ENCODE data around the gene B3GNT9. TPM values are rescaled to one million over a fixed set of nuclear protein-coding genes. Genes with fewer than 3 reads are reported as not detected.

The B3GNT9 gene
- total RNA-seq, 1 experiment from 2014 or later: 3.8 TPM

DNA sequence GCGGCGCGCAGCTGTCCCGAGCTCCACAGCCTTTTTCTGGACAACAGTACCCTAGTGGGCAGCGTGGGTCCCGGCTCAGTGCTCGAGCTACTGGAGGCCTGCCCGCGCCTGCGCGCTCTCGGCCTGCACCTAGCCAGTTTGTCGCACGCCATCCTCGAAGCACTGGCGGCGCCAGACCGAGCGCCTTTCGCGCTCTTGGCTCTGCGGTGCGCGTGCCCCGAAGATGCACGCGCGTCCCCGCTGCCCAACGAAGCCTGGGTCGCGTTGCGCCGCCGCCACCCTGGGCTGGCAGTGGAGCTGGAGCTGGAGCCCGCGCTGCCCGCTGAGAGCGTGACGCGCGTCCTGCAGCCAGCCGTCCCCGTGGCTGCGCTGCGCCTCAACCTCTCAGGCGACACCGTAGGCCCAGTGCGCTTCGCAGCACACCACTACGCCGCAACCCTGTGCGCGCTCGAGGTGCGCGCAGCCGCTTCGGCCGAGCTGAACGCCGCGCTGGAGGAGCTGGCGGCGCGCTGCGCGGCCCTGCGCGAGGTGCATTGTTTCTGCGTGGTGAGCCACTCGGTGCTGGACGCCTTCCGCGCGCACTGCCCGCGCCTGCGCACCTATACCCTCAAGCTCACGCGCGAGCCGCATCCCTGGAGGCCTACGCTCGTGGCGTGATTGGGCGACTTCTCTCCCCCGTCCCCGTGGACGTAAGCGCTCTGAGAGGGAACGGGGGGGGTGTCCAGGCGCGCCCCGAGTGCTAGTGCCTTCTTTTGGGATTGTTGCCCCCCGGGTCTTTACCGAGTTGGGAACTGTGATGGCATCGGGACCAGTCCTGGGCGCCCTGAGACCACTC lies 12.6 kb upstream of the B3GNT9 start:
- Histone ChIP-seq H2AFZ (ENCODE audit: low read depth, low read length, poor library complexity, severe bottlenecking) (no peak overlapping the region), H3K9me2 (ENCODE audit: insufficient read depth) (no peaks in the 10 kb centered on the region), H4K20me1 (ENCODE audit: insufficient read depth) (no peaks in the 10 kb centered on the region), H3K9ac (ENCODE audit: low read length) (no peak overlapping the region), H3K27ac (ENCODE audit: low read depth, low read length) (no peak overlapping the region; the same call in 1 of the 2 replicates), H3K4me1 (ENCODE audit: control insufficient read depth in 1 of 2, insufficient read depth in 2 of 2, low read length in 2 of 2) (peaks cover 21 to 34% of the 10 kb centered on the region in 2 experiments), H3K4me3 (replicated peaks in 1 of 2; ENCODE audit: low read depth in 1 of 2, low read length in 2 of 2) (no peak overlapping the region), H3K36me3 (ENCODE audit: control insufficient read depth in 1 of 2, insufficient read depth in 2 of 2, low read length in 2 of 2) (no peaks in the 10 kb centered on the region), H3K79me2 (ENCODE audit: insufficient read depth, low read length) (no peaks in the 10 kb centered on the region; the same call in 1 of the 2 replicates), H3K27me3 (ENCODE audit: insufficient read depth, low read length) (no peaks in the 10 kb centered on the region), H3K4me2 (ENCODE audit: low read length) (peak overlapping the region; percentile 65; the same call in 1 of the 2 replicates), H3K9me3 (ENCODE audit: control insufficient read depth in 1 of 2, insufficient read depth in 1 of 2, low read depth in 1 of 2, low read length in 2 of 2) (no peaks in the 10 kb centered on the region)
- TF ChIP-seq, protein P1, sequence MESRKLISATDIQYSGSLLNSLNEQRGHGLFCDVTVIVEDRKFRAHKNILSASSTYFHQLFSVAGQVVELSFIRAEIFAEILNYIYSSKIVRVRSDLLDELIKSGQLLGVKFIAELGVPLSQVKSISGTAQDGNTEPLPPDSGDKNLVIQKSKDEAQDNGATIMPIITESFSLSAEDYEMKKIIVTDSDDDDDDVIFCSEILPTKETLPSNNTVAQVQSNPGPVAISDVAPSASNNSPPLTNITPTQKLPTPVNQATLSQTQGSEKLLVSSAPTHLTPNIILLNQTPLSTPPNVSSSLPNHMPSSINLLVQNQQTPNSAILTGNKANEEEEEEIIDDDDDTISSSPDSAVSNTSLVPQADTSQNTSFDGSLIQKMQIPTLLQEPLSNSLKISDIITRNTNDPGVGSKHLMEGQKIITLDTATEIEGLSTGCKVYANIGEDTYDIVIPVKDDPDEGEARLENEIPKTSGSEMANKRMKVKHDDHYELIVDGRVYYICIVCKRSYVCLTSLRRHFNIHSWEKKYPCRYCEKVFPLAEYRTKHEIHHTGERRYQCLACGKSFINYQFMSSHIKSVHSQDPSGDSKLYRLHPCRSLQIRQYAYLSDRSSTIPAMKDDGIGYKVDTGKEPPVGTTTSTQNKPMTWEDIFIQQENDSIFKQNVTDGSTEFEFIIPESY (IDR thresholded peaks at IDR 0.05; ENCODE audit: extremely low read depth, insufficient replicate concordance, low read length): no peak
- TF ChIP-seq SRF (IDR thresholded peaks at IDR 0.05; ENCODE audit: low read depth) (no peak), EZH2 (IDR thresholded peaks at IDR 0.05) (no peak), POLR2AphosphoS5 (IDR thresholded peaks at IDR 0.05; ENCODE audit: low read depth, low read length) (no peak), CBX3 (IDR thresholded peaks at IDR 0.05; ENCODE audit: low read depth) (no peak), YY1 (IDR thresholded peaks at IDR 0.05; ENCODE audit: extremely low read depth, insufficient replicate concordance, low read depth, low read length) (no peak), ZFX (IDR thresholded peaks at IDR 0.05) (no peak), EZH2phosphoT487 (IDR thresholded peaks at IDR 0.05; ENCODE audit: borderline replicate concordance) (no peak), FOSL1 (IDR thresholded peaks at IDR 0.05; ENCODE audit: low read depth) (no peak), ZNF274 (IDR thresholded peaks at IDR 0.05; ENCODE audit: low read depth, low read length) (no peak), JUND (IDR thresholded peaks at IDR 0.05) (no peak), RAD21 (IDR thresholded peaks at IDR 0.05; ENCODE audit: low read depth) (no peak), POLR2A (IDR thresholded peaks at IDR 0.05; ENCODE audit: borderline replicate concordance, extremely low read depth, insufficient read depth, insufficient read length) (no peak)
- no peak for ATAC-seq
- POLR2A ChIA-PET: no interaction called here
- DNase-seq (ENCODE audit: low read depth, low spot score): no peak
- CTCF ChIA-PET: no interaction called here
- no TSS peak for BruUV-seq (replicated peaks)
- RAD21 ChIA-PET (ENCODE audit: low non-redundant PET in 1 of 2, low total read pairs in 2 of 2, uncharacterized antibody in 2 of 2, unreplicated experiment in 2 of 2): no interaction called here
- intact Hi-C loops (cut with micrococcal nuclease): no loop called here

All from HCT116 (cell line).